Adipose tissue (tissue), 3 donors: ENCODE measurements around the gene LGALS9. TPM values are rescaled to one million over a fixed set of nuclear protein-coding genes. Genes with fewer than 3 reads are reported as not detected.
"Not testable (repeated sequence)": the region's sequence is repeated elsewhere in the genome, so short reads cannot be mapped to it uniquely, and the experiment has no call there.

Experiments
- H3K27ac ChIP-seq: one replicate; pipeline ENCODE4 v1.5.1; 2013; ENCODE audit warnings: low read depth, low read length
- WGBS, 3 donors: extraction: QIAGEN DNeasy Blood & Tissue Kit; methylation state at CpG; one replicate each; pipeline ENCODE4 v1.1.7; 2013; 5-methylcytosine and 5-hydroxymethylcytosine counted together
- polyA plus RNA-seq, 3 donors: library from polyadenylated mRNA; stranded (reverse); fragments of 200-250 nt; gene quantifications; one replicate each; pipeline ENCODE4 v1.2.3, GENCODE V29; 2013
- donor health status: healthy with polysubstance abuse.
- donor health status: Bipolar disorder and iron deficiency.
- donor health status: healthy.

LGALS9 gene
- polyA plus RNA-seq, 3 donors: 30.6 to 83.5 (median 64.2) TPM

GRCh38 chr17:27644586-27644985 is 13.6 kb downstream of the LGALS9 start:
- 78 to 79% (median 78%) methylated on average over 9 of the region's 9 CpGs for WGBS, 3 donors
- no peak overlapping the region for H3K27ac ChIP-seq

GRCh38 chr17:27645621-27646020 is 14.6 kb downstream of the LGALS9 start:
- H3K27ac ChIP-seq: not testable (repeated sequence)
- WGBS, 3 donors: 89 to 93% (median 91%) methylated on average over 2 to 3 of the region's 10 CpGs

GRCh38 chr17:27646232-27646631 is 15.2 kb downstream of the LGALS9 start:
- no peak overlapping the region for H3K27ac ChIP-seq
- WGBS, 3 donors: 92 to 95% (median 94%) methylated on average over 13 of the region's 13 CpGs

- 80 to 89% (median 81%) methylated on average over 9 of the region's 9 CpGs for WGBS, 3 donors
- H3K27ac ChIP-seq: no peak overlapping the region
Observed at GRCh38 chr17:27647765-27648164, 16.8 kb downstream of the LGALS9 start.

- WGBS, 3 donors: 76 to 83% (median 76%) methylated on average over 5 of the region's 5 CpGs
- not testable (repeated sequence) for H3K27ac ChIP-seq
Observed at GRCh38 chr17:27649111-27649571, 18.2 kb downstream of the LGALS9 start.

- 68 to 88% (median 85%) methylated on average over 16 of the region's 16 CpGs for whole genome bisulfite sequencing, 3 donors
- H3K27ac ChIP-seq: no peak overlapping the region
Observed at GRCh38 chr17:27649929-27650328, 18.9 kb downstream of the LGALS9 start.

GRCh38 chr17:27650836-27651235 is 19.8 kb downstream of the LGALS9 start:
- WGBS, 3 donors: 70 to 85% (median 81%) methylated on average over 9 to 11 of the region's 11 CpGs
- no peak overlapping the region for H3K27ac ChIP-seq

- 40 to 47% (median 47%) methylated on average over 16 of the region's 16 CpGs for WGBS, 3 donors
- H3K27ac ChIP-seq: peak overlapping the region; percentile 41
Observed at GRCh38 chr17:27651411-27652345, 20.7 kb downstream of the LGALS9 start.

- 73 to 85% (median 74%) methylated on average over 9 of the region's 9 CpGs for WGBS, 3 donors
- not testable (repeated sequence) for H3K27ac ChIP-seq
Observed at GRCh38 chr17:27653449-27653971, 22.5 kb downstream of the LGALS9 start.

- 90 to 91% (median 91%) methylated on average over 15 of the region's 15 CpGs for WGBS, 3 donors
Observed at GRCh38 chr17:27654136-27654535, 23.1 kb downstream of the LGALS9 start.

GRCh38 chr17:27654654-27655524 is 23.9 kb downstream of the LGALS9 start:
- H3K27ac ChIP-seq: no peak overlapping the region
- WGBS, 3 donors: 43 to 46% (median 45%) methylated on average over 34 of the region's 34 CpGs

More at GRCh38 chr17:27654136-27654535, 23.1 kb downstream of the LGALS9 start:
- H3K27ac ChIP-seq: no peak overlapping the region

- not testable (repeated sequence) for H3K27ac ChIP-seq
- 79 to 90% (median 89%) methylated on average over 16 of the region's 16 CpGs for WGBS, 3 donors
Observed at GRCh38 chr17:27655525-27656111, 24.6 kb downstream of the LGALS9 start.

- H3K27ac ChIP-seq: not testable (repeated sequence)
- 82 to 87% (median 85%) methylated on average over 8 of the region's 8 CpGs for WGBS, 3 donors
Observed at GRCh38 chr17:27656620-27657019, 25.6 kb downstream of the LGALS9 start.

- 49 to 54% (median 51%) methylated on average over 5 of the region's 5 CpGs for WGBS, 3 donors
- no peak overlapping the region for H3K27ac ChIP-seq
Observed at GRCh38 chr17:27657620-27658019, 26.6 kb downstream of the LGALS9 start.

GRCh38 chr17:27659683-27660082 is 28.7 kb downstream of the LGALS9 start:
- WGBS, 3 donors: 79 to 89% (median 83%) methylated on average over 6 of the region's 6 CpGs

GRCh38 chr17:27660436-27660835 is 29.4 kb downstream of the LGALS9 start:
- WGBS, 3 donors: 79 to 93% (median 90%) methylated on average over 3 of the region's 3 CpGs
- no peak overlapping the region for H3K27ac ChIP-seq

More at GRCh38 chr17:27659683-27660082, 28.7 kb downstream of the LGALS9 start:
- H3K27ac ChIP-seq: no peak overlapping the region

GRCh38 chr17:27663936-27664605 is 33.1 kb downstream of the LGALS9 start:
- whole genome bisulfite sequencing, 3 donors: 82 to 95% (median 91%) methylated on average over 8 of the region's 8 CpGs
- H3K27ac ChIP-seq: no peak overlapping the region

- 72 to 85% (median 72%) methylated on average over 2 of the region's 2 CpGs for WGBS, 3 donors
- H3K27ac ChIP-seq: no peak overlapping the region
Observed at GRCh38 chr17:27664606-27664965, 33.6 kb downstream of the LGALS9 start.
